ENCODE results near the gene RTF1. TPM values are rescaled to one million over a fixed set of nuclear protein-coding genes. Genes with fewer than 3 reads are reported as not detected.
"Not testable (repeated sequence)": the region's sequence is repeated elsewhere in the genome, so short reads cannot be mapped to it uniquely, and the experiment has no call there.

The RTF1 gene
- total RNA-seq, 1 experiment from 2014 or later = 13.4 TPM

DNA sequence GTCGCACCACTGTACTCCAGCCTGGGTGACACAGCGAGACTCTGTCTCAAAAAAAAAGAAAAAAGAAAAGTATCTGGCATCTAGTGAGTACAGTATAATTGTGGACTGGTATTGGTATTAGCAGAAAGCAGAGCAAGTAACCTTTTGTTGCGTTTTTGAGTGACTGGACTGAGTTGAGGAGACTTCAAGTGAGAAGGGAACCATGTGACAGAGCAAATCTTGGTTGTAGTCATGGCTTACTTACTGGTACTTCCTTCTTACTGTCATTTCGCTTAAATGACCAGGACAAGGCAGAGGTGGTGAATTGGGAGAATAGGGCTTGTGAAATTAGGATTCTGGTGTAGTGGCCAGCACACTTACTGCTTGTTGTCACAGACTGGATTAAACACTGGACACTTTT is 20.6 kb downstream of the RTF1 start:
- no peak for DNase-seq (ENCODE audit: low spot score)

DNA sequence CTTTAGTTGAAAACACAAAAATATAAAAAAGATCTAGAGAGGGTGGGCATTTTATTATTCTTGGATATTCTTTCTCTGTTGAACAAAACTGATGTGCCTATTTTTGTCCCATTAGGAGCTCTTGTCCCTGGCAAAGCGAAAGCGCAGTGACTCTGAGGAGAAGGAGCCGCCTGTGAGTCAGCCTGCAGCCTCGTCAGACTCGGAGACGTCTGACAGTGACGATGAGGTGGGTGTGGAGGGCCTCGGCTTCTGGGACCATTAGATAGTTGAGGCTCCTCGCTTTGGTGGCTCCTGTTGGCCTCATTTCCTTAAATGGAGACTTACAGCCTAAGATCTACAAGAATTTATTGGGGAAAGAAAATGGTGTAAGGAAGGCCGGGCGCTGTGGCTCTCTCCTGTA is 21.3 kb downstream of the RTF1 start:
- DNase-seq (ENCODE audit: low spot score) = no peak

DNA sequence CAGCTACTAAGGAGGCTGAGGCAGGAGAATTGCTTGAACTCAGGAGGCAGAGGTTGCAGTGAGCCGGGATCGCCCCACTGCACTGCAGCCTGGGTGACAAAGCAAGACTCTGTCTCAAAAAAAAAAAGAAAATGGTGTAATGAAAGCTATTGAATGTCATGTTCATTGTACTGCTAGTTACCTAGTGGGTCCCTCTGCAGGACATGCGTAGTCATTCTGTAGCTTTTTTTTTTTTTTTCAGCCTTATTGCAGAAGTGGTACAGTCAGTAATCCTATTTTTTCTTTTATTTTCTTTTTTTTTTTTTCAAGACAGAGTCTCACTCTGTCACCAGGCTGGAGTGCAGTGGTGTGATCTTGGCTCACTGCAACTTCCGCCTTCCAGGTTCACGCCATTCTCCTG is 21.9 kb downstream of the RTF1 start:
- not testable (repeated sequence) for DNase-seq (ENCODE audit: low spot score)

DNA sequence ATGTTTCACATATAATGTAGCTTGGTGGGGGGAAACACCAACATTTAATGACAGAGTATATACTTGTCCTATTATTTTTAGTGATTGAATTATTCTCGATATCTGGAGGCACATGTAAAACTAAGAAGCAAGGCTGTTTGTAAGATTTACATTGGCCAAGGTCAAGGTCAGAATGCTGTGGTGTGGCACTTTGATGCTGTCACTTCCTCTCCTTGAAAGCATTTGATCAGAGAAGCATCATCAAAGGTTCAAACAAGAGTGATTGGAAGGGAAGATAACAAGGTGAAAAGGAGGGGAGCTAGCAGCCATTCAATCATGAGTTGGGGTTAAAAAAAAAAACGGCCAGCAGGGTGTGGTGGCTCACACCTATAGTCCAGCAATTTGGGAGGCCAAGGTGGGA is 26.4 kb downstream of the RTF1 start:
- no peak for DNase-seq (ENCODE audit: low spot score)

DNA sequence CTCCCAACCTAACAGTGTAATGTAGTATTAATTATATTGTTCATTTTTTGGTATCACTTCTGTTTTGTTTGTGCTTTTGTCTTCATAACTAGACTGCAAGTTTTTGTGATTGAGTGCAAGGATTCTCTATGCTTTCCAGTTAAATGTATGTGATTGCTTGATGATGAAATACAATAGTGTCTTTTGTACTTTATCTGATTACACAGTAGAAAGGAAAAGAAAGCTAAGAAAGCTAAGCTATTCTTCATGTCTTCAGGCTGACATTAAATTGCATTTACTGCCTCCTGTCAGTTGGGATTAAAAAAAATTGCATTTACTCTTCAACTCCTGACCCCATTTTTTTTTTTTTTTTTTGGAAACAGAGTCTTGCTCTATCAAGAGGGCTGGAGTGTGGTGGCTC is 28.5 kb downstream of the RTF1 start:
- DNase-seq (ENCODE audit: low spot score) = no peak

DNA sequence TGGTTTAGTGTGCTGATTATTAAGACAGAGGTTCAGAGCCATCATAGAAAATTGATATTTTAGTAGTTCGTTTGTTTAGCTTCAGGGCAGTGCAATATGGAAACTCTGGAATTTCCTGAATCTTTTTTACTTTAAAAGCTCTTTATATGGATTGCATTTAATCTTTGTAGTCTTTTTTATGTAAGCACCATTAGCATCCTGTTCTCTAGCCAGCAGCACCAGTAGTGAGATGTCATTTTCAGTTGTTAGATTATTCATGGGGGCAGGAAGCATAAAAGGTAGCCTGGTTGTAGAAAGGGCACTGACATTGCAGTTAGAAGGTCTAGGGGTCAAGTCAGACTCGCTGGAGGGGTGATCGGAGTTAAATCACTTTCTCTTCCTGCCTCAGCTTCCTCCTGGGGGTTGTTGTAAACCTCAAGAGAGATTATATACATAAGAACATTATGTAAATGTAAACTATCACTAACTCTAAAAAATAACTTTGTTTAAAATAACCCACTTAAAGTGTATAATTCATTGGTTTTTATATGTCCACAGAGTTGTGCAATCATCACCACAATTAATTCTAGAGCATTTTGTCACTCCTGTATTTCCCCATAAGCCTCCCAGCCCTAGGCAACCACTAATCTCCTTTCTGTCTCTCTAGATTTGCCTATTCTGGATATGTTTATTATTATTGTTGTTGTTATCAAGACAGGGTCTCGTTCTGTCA is 45.3 kb downstream of the RTF1 start:
- no peak for DNase-seq (ENCODE audit: low spot score)

DNA sequence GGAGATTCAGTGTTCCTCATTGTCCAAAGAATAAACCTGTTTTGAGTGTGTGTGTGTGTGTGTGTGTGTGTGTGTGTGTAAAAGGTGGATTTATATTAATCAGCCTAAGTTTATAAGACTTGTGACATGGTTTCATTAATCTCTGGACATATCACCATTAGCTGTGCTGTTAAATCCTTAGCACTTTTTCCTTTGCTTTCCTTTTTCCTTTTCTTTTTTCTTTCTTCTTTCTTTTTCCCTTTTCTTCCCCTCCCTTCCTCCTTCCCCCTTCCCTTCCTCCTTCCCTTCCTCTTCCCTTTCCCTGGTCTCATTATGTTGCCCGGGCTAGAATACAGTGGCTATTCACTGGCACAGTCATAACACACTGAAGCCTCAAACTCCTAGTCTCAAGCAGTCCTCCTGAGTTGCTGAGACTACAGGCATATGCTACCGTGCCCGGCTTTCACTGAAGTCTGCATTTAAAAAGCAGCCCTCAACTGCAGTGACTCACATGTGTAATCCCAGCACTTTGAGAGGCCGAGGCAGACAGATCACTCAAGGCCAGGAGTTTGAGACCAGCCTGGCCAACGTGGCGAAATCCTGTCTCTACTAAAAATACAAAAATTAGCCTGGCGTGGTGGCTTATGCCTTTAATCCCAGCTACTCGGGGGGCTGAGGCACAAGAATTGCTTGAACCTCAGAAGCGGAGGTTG is 48.1 kb downstream of the RTF1 start:
- DNase-seq (ENCODE audit: low spot score) = no peak

DNA sequence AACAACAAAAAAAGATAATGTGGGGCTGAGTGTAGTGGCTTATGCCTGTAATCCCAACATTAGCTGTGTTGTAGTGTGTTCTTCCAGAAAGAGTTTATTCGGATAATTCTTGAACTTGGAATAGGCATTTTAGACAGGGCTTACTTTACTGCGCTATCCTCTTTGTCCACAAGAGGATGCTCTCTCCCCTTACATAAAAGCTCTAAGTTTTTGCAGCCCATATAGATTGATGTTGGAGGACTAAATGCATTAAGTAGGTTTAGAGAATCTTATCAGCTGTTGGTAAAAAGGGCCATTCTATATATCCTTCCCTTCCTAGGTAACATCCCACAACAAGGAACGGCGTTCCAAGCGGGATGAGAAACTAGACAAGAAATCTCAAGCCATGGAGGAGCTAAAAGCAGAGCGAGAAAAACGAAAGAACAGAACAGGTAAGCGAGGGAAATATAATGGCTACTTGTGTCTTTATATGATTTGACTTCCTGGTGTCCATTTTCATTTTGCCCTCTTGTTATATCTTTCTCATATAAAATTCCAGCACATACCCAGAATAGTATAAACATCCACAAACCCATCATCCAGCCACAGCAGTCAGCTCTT is 49.0 kb downstream of the RTF1 start:
- DNase-seq (ENCODE audit: low spot score) = peak; percentile 76

DNA sequence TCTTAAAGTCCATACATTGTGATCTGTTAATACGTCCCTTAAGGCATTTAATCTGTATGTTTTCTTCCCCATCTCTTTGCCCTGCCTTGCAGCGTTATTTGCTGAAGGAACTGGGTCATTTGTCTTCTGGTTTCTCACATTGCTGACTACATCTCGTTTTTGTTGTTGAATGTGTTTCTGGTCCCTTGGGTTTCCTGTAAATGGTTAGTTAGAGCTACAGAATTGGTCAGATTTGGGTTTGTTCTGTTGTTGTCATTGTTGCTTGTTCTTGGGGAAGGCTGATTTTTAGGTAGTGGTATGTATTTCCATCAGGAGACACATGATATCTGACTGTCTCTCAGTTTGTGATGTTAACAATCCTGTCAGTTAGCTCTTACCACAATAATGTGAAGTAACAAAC is 49.8 kb downstream of the RTF1 start:
- DNase-seq (ENCODE audit: low spot score) = no peak

DNA sequence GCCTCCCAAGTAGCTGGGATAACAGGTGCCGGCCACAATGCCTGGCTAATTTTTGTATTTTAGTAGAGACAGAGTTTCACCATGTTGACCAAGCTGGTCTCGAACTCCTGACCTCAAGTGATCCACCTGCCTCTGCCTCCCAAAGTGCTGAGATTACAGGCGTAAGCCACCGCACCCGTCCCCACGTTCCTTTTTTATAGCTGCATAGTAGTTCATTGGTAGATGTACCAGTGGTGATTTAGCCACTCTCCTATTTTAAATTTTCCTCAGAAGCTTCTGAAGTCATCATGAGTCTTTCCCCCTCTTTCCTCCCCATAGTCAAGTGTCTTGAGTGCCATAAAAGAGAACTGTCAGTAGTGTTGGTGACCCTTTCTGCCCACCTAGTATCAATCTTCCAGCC is 52.7 kb downstream of the RTF1 start:
- not testable (repeated sequence) for DNase-seq (ENCODE audit: low spot score)

DNA sequence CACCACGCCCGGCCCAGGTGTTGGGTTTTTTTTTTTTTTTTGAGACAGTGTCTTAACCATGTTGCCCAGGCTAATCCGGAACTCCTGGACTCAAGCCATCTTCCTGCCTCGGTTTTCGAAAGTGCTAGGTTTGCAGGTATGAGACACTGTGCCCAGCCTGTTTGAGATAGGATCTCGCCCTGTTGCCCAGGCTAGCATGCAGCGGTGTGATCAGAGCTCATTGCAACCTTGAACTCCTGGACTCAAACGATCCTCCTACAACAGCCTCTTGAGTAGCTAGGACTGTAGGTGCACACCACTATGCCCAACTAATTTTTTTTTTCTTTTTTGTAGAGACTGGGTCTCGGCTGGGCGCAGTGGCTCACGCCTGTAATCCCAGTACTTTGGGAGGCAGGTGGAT is 56.5 kb downstream of the RTF1 start:
- no peak for DNase-seq (ENCODE audit: low spot score)

DNA sequence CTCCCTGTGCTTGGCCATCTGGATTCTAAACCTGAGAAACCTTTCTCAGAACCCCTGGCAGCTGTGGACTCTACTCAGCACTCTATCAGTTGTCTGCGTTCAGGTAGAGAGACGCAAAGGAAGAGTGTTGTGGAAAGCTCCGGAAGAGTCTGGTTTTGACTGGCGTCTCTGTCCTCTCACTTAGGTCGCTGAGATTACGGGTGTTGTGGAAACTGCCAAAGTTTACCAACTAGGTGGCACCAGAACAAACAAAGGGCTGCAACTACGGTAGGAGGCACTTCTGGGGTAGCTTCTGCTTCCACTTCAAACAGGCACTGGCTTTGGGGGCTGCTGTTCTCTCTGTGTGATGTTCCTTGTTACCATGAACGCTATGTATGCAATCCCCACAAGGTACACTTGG is 57.5 kb downstream of the RTF1 start:
- peak; percentile 72 for DNase-seq (ENCODE audit: low spot score)

DNA sequence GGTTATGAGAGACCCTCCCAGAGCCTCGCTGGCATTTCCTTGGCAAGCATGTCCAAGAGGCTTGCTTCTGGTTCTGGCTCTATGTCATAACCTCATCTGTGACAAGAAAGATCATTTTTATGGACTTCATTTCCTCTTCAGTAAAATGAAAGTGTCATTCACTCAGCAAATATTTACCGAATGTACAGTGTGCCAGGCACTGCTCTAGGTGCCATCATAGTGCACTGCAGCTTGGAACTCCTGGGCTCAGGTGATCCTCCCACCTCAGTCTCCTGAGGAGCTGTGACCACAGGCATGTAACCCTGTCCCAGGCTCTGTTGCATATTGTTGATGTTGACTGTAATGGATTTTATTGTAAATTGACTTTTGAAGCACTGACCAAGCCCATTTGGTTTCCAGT is 58.0 kb downstream of the RTF1 start:
- DNase-seq (ENCODE audit: low spot score) = no peak

DNA sequence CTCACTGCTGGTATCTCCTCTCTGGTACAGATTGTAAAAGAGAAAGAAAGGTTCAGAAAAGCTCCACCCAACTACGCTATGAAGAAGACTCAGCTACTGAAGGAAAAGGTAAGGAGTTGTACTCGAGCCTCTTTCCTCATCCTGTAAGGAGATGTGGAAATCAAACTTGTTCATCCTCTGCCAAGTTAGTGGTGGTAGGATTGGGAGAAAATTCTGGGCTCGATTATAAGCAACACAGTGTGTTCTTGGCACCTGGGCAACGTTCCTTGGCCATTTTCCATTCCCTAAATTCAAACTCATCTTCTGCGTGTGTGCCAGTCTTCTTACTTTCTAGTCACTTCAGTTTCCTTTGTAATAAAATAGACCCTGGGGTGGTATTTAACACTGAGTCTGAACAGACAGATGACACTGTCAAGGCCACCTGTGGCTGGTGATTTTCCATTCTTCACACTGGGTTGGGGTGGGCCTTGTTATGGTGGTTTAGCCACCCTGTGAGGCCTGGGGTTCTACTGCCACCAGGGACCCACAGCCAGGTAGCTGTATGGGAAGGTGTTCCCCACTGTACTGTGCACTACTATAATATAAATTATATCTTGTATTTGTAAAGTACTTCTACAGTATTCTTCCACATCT is 59.6 kb downstream of the RTF1 start:
- no peak for DNase-seq (ENCODE audit: low spot score)

DNA sequence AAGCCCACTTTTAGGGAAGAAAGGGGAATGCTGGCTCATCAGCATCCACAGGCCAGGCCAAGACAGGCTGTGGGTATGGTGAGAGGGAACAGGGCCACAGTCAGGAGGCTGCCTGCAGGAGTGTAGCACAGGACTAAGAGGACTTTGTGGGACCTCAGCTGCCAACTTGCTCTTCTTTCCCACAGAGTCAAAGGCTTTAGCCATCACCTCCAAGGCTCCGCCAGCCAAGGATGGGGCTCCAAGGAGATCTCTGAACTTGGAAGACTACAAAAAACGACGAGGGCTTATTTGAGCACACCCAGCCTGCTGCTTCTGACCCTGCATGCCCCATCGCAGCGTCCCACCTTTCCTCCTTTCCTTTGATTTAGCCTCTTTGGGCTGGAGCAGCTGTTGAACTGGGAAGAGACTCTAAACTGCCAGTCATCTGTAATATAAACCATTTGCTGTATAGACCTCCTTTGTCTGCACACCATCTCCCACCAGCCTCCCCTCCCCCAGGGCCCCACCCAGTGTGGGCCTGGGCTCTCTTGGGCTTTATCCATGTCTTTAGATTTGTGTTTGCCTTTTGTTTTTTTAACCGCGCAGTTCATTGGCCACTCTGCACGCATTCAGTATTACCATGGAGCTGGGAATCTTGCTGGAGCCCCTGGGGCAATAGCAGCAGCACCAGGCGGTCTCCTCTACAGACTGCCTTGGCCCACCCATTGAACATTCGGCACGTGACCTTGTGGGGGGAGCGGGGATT is 63.7 kb downstream of the RTF1 start:
- no peak for DNase-seq (ENCODE audit: low spot score)

DNA sequence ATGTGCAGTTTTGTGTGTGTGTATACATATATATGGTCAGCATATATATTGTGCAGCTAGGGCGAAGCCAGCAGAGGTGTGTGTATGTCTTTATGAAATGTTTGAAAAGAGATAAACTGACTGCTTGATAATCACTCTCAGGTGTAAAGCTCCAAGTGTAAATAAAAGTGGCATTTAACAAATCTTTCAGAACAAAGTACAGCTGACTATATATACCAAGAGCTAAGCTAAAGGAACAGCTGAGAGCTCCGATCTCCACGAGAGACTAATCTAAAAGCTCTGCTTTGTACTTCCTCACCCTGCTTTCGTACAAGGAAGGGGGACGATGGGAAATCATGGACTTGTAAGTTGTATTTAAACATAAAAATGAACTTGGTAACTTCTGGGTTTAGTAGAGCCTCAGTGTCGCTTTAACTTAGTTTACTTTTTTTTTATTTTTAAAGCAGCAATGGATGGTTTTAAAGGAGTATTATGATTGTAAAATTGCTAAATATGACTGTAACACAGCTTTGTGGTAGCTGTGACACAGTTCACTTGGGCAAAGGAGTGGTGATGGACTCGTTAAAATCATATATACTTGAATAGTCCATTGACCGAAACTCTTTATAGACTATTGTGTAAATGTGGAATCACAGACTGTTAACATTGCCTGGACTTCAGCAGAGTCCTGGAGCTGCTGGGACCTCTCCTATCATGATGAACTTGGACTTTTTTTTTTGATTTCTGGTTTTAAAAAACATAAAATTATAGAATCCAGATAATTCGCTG is 65.4 kb downstream of the RTF1 start:
- DNase-seq (ENCODE audit: low spot score) = no peak

DNA sequence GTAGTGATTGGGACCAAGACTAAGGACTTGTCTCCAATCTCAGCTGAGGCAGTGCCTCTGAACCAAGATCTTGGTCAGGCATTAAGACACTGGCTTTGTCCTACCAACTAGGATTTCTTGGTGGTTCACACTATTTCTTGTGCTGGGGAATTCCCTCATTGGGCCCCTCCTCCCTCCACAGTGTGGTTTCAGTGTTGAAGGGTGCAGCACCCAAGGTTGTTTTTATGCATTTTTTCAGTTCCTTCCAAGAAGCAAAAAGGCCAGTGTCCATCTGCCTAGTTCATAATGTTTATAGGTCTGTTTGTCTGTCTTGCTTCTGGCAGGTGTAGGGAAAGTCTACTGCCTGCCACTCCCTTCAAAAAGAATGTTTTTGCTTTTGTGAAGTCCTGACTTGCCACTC is 66.2 kb downstream of the RTF1 start:
- DNase-seq (ENCODE audit: low spot score) = no peak

DNA sequence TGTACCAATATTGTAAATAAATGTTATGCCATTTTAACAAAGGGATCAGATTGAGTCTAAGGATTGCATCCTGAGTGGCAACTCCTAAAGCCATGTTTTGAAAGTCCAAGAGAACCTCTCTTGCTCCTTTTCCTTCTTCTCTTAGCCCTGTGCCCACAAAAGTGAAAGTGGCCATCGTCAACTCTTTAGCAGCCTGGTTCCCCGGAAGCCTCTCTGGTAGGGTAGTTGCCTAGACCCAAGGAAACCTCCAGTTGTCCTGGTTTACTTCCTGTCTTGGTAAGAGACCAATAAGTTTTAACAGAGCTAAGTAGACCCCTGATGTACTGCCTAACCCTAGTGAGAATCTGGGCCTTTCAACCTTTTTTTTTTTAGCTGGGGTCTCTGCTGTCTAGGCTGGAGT is 66.6 kb downstream of the RTF1 start:
- DNase-seq (ENCODE audit: low spot score) = no peak

DNA sequence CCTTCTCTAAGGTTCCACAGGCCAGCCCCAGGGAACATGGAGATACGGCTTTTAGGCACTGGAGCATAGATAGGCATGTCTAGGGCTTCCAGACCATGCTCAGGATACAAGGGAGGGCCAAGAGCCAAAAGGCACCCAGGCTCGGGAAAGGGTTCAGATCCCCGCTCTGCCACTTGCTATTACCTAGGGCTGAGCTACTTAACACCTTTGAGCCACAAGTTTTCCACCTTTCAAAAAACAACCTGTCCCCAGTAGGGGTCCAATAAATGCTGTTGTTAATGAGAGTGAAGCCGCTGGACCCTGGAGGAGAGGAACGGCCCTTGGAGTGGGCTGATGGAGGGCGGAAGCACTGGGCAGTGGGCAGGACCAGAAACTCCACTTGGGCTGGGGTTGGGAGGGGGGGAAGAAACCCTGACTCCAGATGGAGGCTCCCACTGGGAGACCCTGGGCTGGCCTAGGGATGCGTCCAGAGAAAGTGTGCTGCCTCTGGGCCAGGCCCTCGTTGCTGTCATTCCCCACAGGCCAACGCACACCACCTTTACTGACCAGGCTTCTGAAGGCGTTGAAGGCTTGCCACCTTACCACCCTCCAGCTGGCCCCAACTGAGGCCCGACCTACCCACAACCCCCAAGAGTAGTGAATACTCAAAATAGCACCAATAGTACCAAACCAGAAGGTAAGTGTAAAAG is 68.2 kb downstream of the RTF1 start:
- no peak for DNase-seq (ENCODE audit: low spot score)

DNA sequence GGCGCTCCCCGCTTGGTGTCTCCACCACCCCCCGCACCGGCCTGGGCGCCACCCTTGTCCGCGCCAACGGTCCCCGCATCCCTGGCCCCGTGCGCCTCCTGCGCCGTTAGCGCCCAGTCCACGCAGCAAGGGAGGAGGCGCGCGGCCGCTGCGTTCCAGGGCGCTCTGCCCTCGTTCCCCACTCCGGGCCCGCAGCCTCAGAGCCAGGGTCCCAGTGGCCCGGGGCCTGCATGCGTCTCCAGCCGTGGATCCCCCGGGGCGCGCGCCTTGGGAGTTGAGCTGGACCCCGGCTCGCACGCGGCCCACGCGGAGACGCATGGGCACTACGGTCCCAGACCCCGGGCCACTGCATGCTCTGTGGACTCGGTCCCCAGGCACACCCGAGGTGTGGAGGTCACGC is 69.4 kb downstream of the RTF1 start:
- no peak for DNase-seq (ENCODE audit: low spot score)

DNA sequence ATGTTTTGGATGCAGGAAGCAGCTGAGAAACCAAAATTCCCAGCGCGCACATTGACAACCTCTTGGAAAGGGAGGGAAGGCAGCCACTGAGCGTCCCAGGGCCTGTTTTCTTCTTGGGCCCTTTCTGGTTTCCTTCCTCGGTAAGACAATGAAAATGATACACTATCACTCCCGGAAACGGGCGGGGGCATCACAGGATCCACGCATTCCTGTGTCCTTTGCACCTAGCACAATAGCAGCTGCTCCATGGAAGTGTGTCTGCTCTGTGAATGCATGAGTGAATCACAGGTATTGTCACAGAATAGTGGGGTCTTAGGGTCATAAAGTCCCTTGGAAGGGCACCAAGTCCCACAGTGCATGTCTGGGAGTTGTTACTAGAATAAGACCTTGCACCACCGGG is 70.5 kb downstream of the RTF1 start:
- DNase-seq (ENCODE audit: low spot score) = no peak
